Stimulated activated CD8-positive, alpha-beta memory T cell treated with anti-CD3 and anti-CD28 coated beads, Interleukin-15, amount 100 ng/mL, for 1 hour (primary cell): ENCODE results near the gene LRRC41.
"Not testable (repeated sequence)": the region's sequence is repeated elsewhere in the genome, so short reads cannot be mapped to it uniquely, and the experiment has no call there.

Source experiments
- DNase-seq: peaks from one replicate; pipeline ENCODE4 v3.0.0-alpha.2; 2020; ENCODE audit warnings: low read depth

Gene LRRC41

DNA sequence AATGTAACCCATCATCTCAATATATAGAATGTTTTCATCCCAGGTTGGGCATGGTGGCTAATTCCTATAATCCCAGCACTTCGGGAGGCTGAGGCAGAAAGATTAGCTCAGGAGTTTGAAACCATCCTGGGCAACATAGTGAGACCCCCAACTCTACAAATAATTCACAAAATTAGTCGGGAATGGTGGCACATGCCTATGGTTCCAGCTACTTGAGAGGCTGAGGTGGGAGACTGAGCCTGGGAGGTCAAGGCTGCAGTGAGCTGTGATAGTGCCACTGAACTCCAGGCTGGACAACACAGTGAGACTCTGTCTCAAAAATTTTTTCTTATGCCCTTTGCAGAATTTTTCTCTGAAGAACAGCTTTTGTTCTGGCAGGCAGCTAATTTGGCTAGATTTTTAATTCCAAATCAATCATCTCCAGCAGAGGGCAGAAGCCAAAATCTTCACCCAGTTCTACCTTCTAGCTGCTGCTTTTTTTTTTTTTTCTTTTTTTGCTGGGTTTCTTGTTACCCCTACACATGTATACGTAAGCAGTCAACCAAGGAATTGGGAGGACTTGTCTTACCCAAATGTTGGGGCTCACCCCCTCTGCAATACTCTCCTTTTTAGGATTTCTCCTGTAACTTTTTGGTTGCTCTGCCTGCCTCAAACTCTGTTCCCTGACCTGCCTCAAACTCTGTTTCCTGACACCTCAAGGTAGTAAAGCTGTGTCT is 58.6 kb downstream of the LRRC41 start:
- DNase-seq = no peak

DNA sequence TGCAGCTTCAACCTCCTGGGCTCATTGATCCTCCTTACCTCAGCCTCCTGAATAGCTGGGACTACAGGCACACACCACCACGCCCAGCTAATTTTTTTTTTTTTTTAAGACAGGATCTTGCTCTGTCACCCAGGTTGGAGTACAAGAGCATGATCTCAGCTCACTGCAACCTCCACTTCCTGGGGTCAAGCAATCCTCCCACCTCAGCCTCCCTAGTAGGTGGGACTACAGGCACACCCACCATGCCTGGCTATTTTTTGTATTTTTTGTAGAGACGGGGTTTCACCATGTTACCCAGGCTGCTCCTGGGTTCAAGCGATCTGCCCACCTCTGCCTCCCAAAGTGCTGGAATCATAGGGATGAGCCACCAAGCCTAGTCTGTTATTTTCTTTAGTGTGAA is 59.6 kb downstream of the LRRC41 start:
- DNase-seq = not testable (repeated sequence)

DNA sequence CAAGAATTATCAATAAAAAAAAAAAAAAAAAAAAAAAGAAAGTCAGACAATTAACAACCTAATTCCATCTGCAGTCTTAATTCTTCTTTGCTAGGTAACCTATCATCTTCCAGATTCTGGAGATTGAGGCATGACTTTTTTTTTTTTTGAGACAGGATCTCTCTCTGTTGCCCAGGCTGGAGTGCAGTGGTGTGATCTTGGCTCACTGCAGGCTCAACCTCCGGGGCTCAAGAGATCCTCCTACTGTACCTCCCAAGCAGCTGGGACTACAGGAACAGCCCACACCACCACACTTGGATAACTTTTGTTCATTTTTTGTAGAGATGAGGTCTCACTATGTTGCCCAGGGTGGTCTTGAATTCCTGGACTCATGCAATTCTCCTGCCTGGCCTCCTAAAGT is 60.5 kb downstream of the LRRC41 start:
- DNase-seq = no peak

DNA sequence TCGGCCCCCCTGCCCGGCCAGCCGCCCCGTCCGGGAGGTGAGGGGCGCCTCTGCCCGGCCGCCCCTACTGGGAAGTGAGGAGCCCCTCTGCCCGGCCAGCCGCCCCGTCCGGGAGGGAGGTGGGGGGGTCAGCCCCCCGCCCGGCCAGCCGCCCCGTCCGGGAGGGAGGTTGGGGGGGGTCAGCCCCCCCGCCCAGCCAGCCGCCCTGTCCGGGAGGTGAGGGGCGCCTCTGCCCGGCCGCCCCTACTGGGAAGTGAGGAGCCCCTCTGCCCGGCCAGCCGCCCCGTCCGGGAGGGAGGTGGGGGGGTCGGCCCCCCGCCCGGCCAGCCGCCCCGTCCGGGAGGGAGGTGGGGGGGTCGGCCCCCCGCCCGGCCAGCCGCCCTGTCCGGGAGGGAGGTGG is 61.7 kb downstream of the LRRC41 start:
- DNase-seq = not testable (repeated sequence)

DNA sequence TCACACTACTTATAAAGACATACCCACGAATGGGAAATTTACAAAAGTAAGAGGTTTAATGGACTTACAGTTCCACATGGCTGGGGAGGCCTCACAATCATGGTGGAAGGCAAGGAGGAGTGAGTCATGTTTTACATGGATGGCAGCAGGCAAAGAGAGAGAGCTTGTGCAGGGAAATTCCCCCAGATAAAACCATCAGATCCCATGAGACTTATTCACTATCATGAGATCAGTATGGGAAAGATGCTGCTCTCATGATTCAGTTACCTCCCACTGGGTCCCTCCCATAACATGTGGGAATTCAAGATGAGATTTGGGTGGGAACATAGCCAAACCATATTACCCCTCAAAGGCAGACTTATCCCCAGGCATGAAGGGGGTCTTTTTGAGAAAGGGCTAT is 64.6 kb downstream of the LRRC41 start:
- not testable (repeated sequence) for DNase-seq

DNA sequence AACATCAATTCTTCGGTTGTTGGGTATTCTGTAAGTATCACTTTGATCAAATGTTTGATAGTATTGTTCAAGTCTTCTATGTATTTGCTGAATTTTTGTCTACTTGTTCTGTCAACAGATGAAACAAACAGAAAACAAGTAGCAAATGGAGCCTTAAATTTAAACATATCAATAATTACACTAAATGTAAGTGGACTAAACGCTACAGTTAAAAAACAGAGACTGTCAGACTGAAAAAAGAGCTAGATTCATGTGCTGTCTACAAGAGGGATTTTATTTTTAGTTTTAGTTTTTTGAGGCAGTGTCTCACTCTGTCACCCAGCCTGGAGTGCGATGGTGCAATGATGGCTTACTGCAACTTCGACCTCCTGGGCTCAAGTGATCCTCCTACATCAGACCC is 66.5 kb downstream of the LRRC41 start:
- no peak for DNase-seq

DNA sequence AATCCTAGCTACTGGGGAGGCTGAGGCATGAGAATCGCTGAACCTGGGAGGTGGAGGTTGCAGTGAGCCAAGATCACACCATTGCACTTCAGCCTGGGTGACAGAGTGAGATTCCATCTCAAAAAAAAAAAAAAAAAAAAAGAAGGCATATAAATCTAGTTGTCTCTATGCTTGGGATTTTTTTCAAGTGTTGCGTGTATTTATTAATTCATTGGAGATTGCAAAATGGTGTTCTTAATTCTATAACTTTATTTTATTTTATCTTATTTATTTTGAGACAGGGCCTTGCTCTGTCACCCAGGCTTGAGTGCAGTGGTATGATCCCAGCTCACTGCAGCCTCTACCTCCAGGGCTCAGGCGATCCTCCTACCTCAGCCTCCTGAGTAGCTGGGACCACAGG is 72.2 kb downstream of the LRRC41 start:
- not testable (repeated sequence) for DNase-seq
